GM12878 (cell line): ENCODE results near the gene PTK7. TPM values are rescaled to one million over a fixed set of nuclear protein-coding genes. Genes with fewer than 3 reads are reported as not detected.

Experiments used
- ATAC-seq: fragments of 200-7000 bp; cut with Tn5 transposase; 3 replicates; pipeline ENCODE4 v1.9.1; 2020; ENCODE audit warnings: mild to moderate bottlenecking, moderate library complexity
- BruUV-seq: library from RNA; stranded (reverse); fragments of 400-500 nt; replicated peaks from 2 replicates; lab custom pipeline; 2021; lab: Mats Ljungman, UMichigan
- CTCF ChIA-PET: fragments of 300-600 bp; sonication (Branson Sonifier 250); formaldehyde crosslinking; extraction: SDS; loops from one replicate; lab custom pipeline; 2021; ENCODE audit warnings: inconsistent platforms; lab: Yijun Ruan, JAX
- POLR2A ChIA-PET: fragments of 350-600 bp; formaldehyde crosslinking; extraction: SDS; loops from one replicate; lab custom pipeline; 2021; ENCODE audit warnings: inconsistent platforms; lab: Charles Lee
- RAD21 ChIA-PET: fragments of 300-600 bp; sonication (Branson Sonifier 250); formaldehyde crosslinking; loops from one replicate; lab custom pipeline; 2023; ENCODE audit warnings: antibody characterized with exemption; ENCODE audit not compliant: unreplicated experiment; lab: Charles Lee
- SMC1A ChIA-PET: fragments of 300-600 bp; sonication (Branson Sonifier 250); formaldehyde crosslinking; loops from one replicate; lab custom pipeline; 2023; ENCODE audit not compliant: unreplicated experiment, uncharacterized antibody; lab: Charles Lee
- DNase-seq: peaks from one replicate; pipeline ENCODE4 v3.0.0-alpha.2; 2011; ENCODE audit warnings: low read depth, low spot score
- FAIRE-seq: peaks from 3 replicates; lab custom pipeline; 2011; peaks lifted over from hg19 to GRCh38; lab: Jason Lieb, UNC
- H2AFZ ChIP-seq: 2 replicates; pipeline ENCODE4 v1.6.0; 2011; ENCODE audit warnings: low read depth, low read length, control low read depth; ENCODE audit not compliant: control insufficient read depth
- H3K27ac ChIP-seq: 2 replicates; pipeline ENCODE4 v1.5.1; 2011; ENCODE audit warnings: control low read depth; ENCODE audit not compliant: control insufficient read depth, insufficient read depth
- H3K27me3 ChIP-seq, 2 experiments: replicated peaks in 1 of 2; 2 replicates each; pipeline versions ENCODE4 v1.6.0 to v1.6.1; 2011; ENCODE audit warnings: low read length in 1 of 2; ENCODE audit not compliant: control insufficient read depth in 2 of 2, insufficient read depth in 2 of 2
- H3K36me3 ChIP-seq, 2 experiments: 2 replicates each; pipeline ENCODE4 v1.5.1; 2011; ENCODE audit warnings: low read length in 1 of 2; ENCODE audit not compliant: control insufficient read depth in 2 of 2, insufficient read depth in 2 of 2
- H3K4me1 ChIP-seq: 2 replicates; pipeline ENCODE4 v1.6.1; 2011; ENCODE audit warnings: mild to moderate bottlenecking, low read length, moderate library complexity, mixed read lengths; ENCODE audit not compliant: control insufficient read depth, insufficient read depth
- H3K4me2 ChIP-seq: 2 replicates; pipeline ENCODE4 v1.6.0; 2011; ENCODE audit warnings: control low read depth; ENCODE audit not compliant: control insufficient read depth, insufficient read depth
- H3K4me3 ChIP-seq: fragments of 200-600 bp; sonication (generic); 2 replicates; pipeline ENCODE4 v1.5.1; 2016
- H3K79me2 ChIP-seq: 2 replicates; pipeline ENCODE4 v1.6.0; 2011; ENCODE audit warnings: low read length; ENCODE audit not compliant: control insufficient read depth, insufficient read depth
- H3K9ac ChIP-seq: 2 replicates; pipeline ENCODE4 v1.8.0; 2011; ENCODE audit warnings: low read length, control low read depth, mixed read lengths; ENCODE audit not compliant: control insufficient read depth, insufficient read depth
- H3K9me3 ChIP-seq: replicated peaks from 3 replicates; pipeline ENCODE4 v1.5.1; 2011; ENCODE audit warnings: mild to moderate bottlenecking, low read length; ENCODE audit not compliant: control insufficient read depth, insufficient read depth
- H4K20me1 ChIP-seq: 2 replicates; pipeline ENCODE4 v1.6.0; 2011; ENCODE audit not compliant: control insufficient read depth, insufficient read depth
- BCL11A ChIP-seq: IDR thresholded peaks from 2 replicates; pipeline ENCODE4 v1.6.1; 2011; ENCODE audit warnings: low read depth, low read length
- CBX3 ChIP-seq: fragments of 200-600 bp; sonication (generic); IDR thresholded peaks from 2 replicates; pipeline ENCODE4 v1.6.1; 2016; ENCODE audit warnings: low read depth, borderline replicate concordance
- CHD1 ChIP-seq: IDR thresholded peaks from 2 replicates; pipeline ENCODE4 v1.6.1; 2012; ENCODE audit warnings: low read depth, low read length, improper control_type of control experiment
- EGR1 ChIP-seq, 2 experiments: IDR thresholded peaks; 1 replicate in 1 of 2; 2 replicates in 1 of 2; pipeline ENCODE4 v1.6.1; 2011 to 2012; ENCODE audit warnings: low read depth in 2 of 2, low read length in 2 of 2, borderline replicate concordance in 1 of 2, mild to moderate bottlenecking in 1 of 2, moderate library complexity in 1 of 2
- EZH2 ChIP-seq: IDR thresholded peaks from 2 replicates; pipeline ENCODE4 v1.6.1; 2012; ENCODE audit warnings: low read depth, mild to moderate bottlenecking, control low read depth, inconsistent platforms, low read length, borderline replicate concordance; ENCODE audit not compliant: control insufficient read depth
- FOS ChIP-seq: IDR thresholded peaks from 3 replicates; pipeline ENCODE4 v1.6.1; 2011; ENCODE audit warnings: borderline replicate concordance; ENCODE audit not compliant: insufficient read length; ENCODE audit errors: extremely low read depth
- HDAC6 ChIP-seq: fragments of 200-600 bp; sonication (generic); IDR thresholded peaks from one replicate; pipeline ENCODE4 v1.8.0; 2017; ENCODE audit warnings: antibody characterized with exemption; ENCODE audit not compliant: unreplicated experiment
- IRF4 ChIP-seq: IDR thresholded peaks from 2 replicates; pipeline ENCODE4 v1.6.1; 2011; ENCODE audit warnings: low read depth, low read length
- MXI1 ChIP-seq: fragments of 150-350 bp; IDR thresholded peaks from 2 replicates; pipeline ENCODE4 v1.6.1; 2011; ENCODE audit warnings: low read depth, mild to moderate bottlenecking, inconsistent platforms, low read length, improper control_type of control experiment
- NBN ChIP-seq: fragments of 450-650 bp; IDR thresholded peaks from 2 replicates; pipeline ENCODE4 v1.6.1; 2016
- SREBF2 ChIP-seq: IDR thresholded peaks from 2 replicates; pipeline ENCODE4 v1.6.1; 2012; ENCODE audit warnings: mild to moderate bottlenecking, low read length
- STAT3 ChIP-seq: IDR thresholded peaks from 2 replicates; pipeline ENCODE4 v1.6.1; 2011; ENCODE audit warnings: low read depth, low read length, improper control_type of control experiment
- TARDBP ChIP-seq: IDR thresholded peaks from 2 replicates; pipeline ENCODE4 v1.6.1; 2016; ENCODE audit warnings: borderline replicate concordance
- TBL1XR1 ChIP-seq: IDR thresholded peaks from 2 replicates; pipeline ENCODE4 v1.6.1; 2012; ENCODE audit warnings: low read depth, low read length, improper control_type of control experiment
- TCF12 ChIP-seq: IDR thresholded peaks from 2 replicates; pipeline ENCODE4 v1.6.1; 2011; ENCODE audit warnings: low read depth, mild to moderate bottlenecking, low read length
- ZNF384 ChIP-seq: IDR thresholded peaks from 2 replicates; pipeline ENCODE4 v1.6.1; 2012; ENCODE audit warnings: low read depth, mild to moderate bottlenecking, low read length, improper control_type of control experiment, borderline replicate concordance
- WGBS: methylation state at CpG from one replicate; pipeline ENCODE4 v1.1.6; 2016; ENCODE audit warnings: low lambda C conversion rate; ENCODE audit not compliant: insufficient replicate concordance, insufficient coverage; ENCODE audit errors: missing lambda C conversion rate; 5-methylcytosine and 5-hydroxymethylcytosine counted together
- in situ Hi-C: fragments of 300-500 bp; cut with MboI; formaldehyde crosslinking; loops from 9 replicates; pipeline ENCODE4 v1.14.3; 2018; ENCODE audit warnings: mixed read lengths
- intact Hi-C: fragments of 100-400 bp; cut with micrococcal nuclease; formaldehyde crosslinking; loops from one replicate; pipeline ENCODE4 v1.14.2; 2022; ENCODE audit not compliant: unreplicated experiment
- polyA plus RNA-seq, 11 experiments: library from polyadenylated mRNA; depleted of rRNA in 4 of 11; unstranded in 6 of 11; stranded (reverse) in 5 of 11; fragments of >200 nt; fragmentation: Nextera tagmentation in 4 of 11; fragmentation: Illumina TruSeq in 1 of 11; extraction: Ambion mirVana in 4 of 11; extraction: Trizol in 1 of 11; gene quantifications; 1 replicate in 1 of 11; 2 replicates in 10 of 11; pipeline versions ENCODE4 v1.2.1 to v1.2.3, GENCODE V29; 2011 to 2016; ENCODE audit warnings: inconsistent platforms in 2 of 11, missing spikeins in 2 of 11, low read depth in 1 of 11
- total RNA-seq, 4 experiments: library from RNA; depleted of rRNA in 3 of 4; stranded (reverse); fragments of >200 nt in 3 of 4; fragmentation: Illumina TruSeq in 1 of 4; extraction: Trizol in 1 of 4; gene quantifications; 2 replicates each; pipeline versions ENCODE4 v1.2.1 to v1.2.3, GENCODE V29; 2013 to 2021
- TF ChIP-seq, protein P1 (sequence below): IDR thresholded peaks from 2 replicates; pipeline ENCODE4 v1.6.1; 2012; ENCODE audit warnings: low read length, inconsistent platforms

Gene PTK7
- total and polyA plus RNA-seq, 10 of the 15 experiments (the other 5 are each of a cell fraction or from before 2014, with no cell fraction given), result 0.18 to 14.4 (median 3.3) TPM; not detected in 1

DNA sequence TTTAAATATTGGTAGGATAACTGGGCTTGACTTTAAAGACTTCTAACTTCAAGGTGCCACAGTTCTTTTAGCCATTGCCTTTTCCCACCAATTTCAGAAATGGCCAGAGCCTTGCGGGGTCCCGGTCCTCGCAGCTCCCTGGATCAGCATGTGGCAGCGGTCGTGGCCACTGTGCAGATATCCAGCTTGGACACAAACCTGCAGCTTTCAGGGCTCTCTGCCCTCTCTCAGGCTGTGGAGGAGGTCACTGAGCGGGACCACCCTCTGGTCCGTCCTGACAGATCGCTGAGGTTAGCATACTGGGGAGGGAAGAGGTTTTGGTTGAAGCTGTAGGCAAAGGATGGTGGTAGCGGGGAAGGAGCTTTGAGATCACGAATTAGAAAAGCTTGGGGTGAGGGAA lies 112.3 kb downstream of the PTK7 start:
- Histone ChIP-seq H3K4me1 (peaks cover 4% of the 10 kb centered on the region), H2AFZ (no peak overlapping the region), H3K4me3 (no peak overlapping the region), H4K20me1 (no peaks in the 10 kb centered on the region), H3K36me3 (peaks cover under 1 to 6% of the 10 kb centered on the region in 2 experiments), H3K9ac (no peak overlapping the region), H3K27ac (no peak overlapping the region), H3K27me3 (no peaks in the 10 kb centered on the region), H3K9me3 (no peaks in the 10 kb centered on the region; the same call in 2 of the 3 replicates), H3K4me2 (no peak overlapping the region), H3K79me2 (peaks cover under 1% of the 10 kb centered on the region)
- intact Hi-C loops, result no loop called here
- ATAC-seq (no peak), FAIRE-seq (no peak), DNase-seq (no peak)
- ChIA-PET RAD21 (no interaction called here), CTCF (interaction anchor here (0.7 kb wide), 1 partner anchor 51 kb away, joined by 3 read pairs; no protein-coding TSS in a partner anchor), SMC1A (interaction anchor here (0.7 kb wide), 1 partner anchor 975 kb away, joined by 3 read pairs; no protein-coding TSS in a partner anchor), POLR2A (no interaction called here)
- BruUV-seq, result no TSS peak
- WGBS, result 97% methylated on average over 10 of the region's 10 CpGs
- in situ Hi-C loops, result no loop called here
- TF ChIP-seq TCF12 (no peak), TARDBP (no peak)

DNA sequence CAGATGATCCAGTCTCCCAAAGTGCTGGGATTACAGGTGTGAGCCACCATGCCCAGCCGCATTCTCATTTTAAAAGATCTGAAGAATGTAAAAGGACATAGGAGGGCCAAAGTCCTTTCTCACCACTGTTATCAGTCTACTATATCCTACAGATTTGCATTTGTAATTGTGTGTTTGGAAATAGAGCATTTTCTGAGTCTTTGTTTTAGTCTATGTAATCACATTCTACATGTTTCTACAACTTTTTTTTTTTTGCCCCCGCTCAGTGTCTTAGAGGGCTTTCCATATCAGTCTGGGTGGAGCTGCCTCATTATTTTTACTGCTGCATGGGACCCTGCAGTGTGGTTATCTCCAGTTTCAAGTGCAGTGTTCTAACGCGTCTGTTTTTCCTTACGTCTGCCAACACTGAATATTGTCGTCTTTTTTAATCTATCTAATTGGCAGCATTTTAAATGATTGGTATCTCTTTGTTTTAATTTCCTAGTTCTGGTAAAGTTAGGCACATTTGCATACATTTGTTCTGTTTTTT lies 113.7 kb downstream of the PTK7 start:
- Histone ChIP-seq H2AFZ (no peak overlapping the region), H3K36me3 (peaks cover 3% of the 10 kb centered on the region in 2 experiments; a peak in 3 of 4 replicates), H3K27ac (no peak overlapping the region), H3K79me2 (no peaks in the 10 kb centered on the region; the same call in 1 of the 2 replicates), H3K27me3 (no peaks in the 10 kb centered on the region), H4K20me1 (no peaks in the 10 kb centered on the region), H3K4me2 (no peak overlapping the region), H3K4me1 (no peaks in the 10 kb centered on the region), H3K4me3 (no peak overlapping the region), H3K9me3 (no peaks in the 10 kb centered on the region; the same call in 2 of the 3 replicates), H3K9ac (no peak overlapping the region)
- CTCF ChIA-PET, result interaction anchor here (0.6 to 0.8 kb wide), 2 partner anchors 318 to 321 kb away, joined by 3 read pairs; no protein-coding TSS in a partner anchor
- intact Hi-C loops (no loop called here), in situ Hi-C loops (no loop called here)
- no TSS peak for BruUV-seq
- no peak for DNase-seq
- no peak for ATAC-seq
- POLR2A ChIA-PET, result interaction anchor here (0.6 to 1.0 kb wide), 3 partner anchors 15 to 460 kb away, joined by 3 read pairs; no protein-coding TSS in a partner anchor
- RAD21 ChIA-PET, result no interaction called here
- TF ChIP-seq SREBF2 (no peak), CBX3 (no peak), FOS (no peak), EGR1 (IDR thresholded peaks at IDR 0.05; ENCODE audit: borderline replicate concordance in 1 of 2, low read depth in 2 of 2, low read length in 2 of 2) (no peak), MXI1 (no peak), STAT3 (no peak), NBN (no peak), CHD1 (no peak), TBL1XR1 (no peak), EZH2 (no peak), BCL11A (no peak), ZNF384 (no peak), IRF4 (no peak), HDAC6 (no peak)
- TF ChIP-seq, protein P1, sequence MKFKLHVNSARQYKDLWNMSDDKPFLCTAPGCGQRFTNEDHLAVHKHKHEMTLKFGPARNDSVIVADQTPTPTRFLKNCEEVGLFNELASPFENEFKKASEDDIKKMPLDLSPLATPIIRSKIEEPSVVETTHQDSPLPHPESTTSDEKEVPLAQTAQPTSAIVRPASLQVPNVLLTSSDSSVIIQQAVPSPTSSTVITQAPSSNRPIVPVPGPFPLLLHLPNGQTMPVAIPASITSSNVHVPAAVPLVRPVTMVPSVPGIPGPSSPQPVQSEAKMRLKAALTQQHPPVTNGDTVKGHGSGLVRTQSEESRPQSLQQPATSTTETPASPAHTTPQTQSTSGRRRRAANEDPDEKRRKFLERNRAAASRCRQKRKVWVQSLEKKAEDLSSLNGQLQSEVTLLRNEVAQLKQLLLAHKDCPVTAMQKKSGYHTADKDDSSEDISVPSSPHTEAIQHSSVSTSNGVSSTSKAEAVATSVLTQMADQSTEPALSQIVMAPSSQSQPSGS, result no peak
- SMC1A ChIA-PET, result interaction anchor here (0.7 kb wide), 1 partner anchor 21 kb away, joined by 3 read pairs; no protein-coding TSS in a partner anchor
- 100% methylated on average over 6 of the region's 6 CpGs for WGBS
- FAIRE-seq, result no peak
